WI38 (cell line): ENCODE measurements around the gene SIRT7.

Experiments
- H3K4me3 ChIP-seq: 2 replicates; pipeline ENCODE4 v1.5.1; 2011; ENCODE audit warnings: low read depth, mild to moderate bottlenecking, control low read depth, low read length
- CTCF ChIP-seq: IDR thresholded peaks from 2 replicates; pipeline ENCODE4 v1.5.1; 2012; ENCODE audit warnings: low read depth, mild to moderate bottlenecking, control low read depth, low read length

The SIRT7 gene

GRCh38 chr17:81951785-81952684 is 34.1 kb upstream of the SIRT7 start:
- no peak for TF ChIP-seq CTCF
- no peak overlapping the region for H3K4me3 ChIP-seq

- no peak overlapping the region for H3K4me3 ChIP-seq
- TF ChIP-seq CTCF: no peak
Observed at GRCh38 chr17:81950501-81950900, 32.5 kb upstream of the SIRT7 start.

- H3K4me3 ChIP-seq: no peak overlapping the region
- TF ChIP-seq CTCF: no peak
Observed at GRCh38 chr17:81948635-81949378, 30.8 kb upstream of the SIRT7 start.

GRCh38 chr17:81947189-81947588 is 29.2 kb upstream of the SIRT7 start, which contains the start of gene MYADML2:
MYADML2 (minus strand) TSS chr17:81947233; CDS start chr17:81941741, 5,492 bp downstream.
- no peak within 1 kb of the TSS for H3K4me3 ChIP-seq
- TF ChIP-seq CTCF: no peak

- no peak overlapping the region for H3K4me3 ChIP-seq
- TF ChIP-seq CTCF: no peak
Observed at GRCh38 chr17:81944858-81945257, 26.9 kb upstream of the SIRT7 start.

GRCh38 chr17:81942167-81942553 is 24.2 kb upstream of the SIRT7 start:
- TF ChIP-seq CTCF: no peak
- no peak overlapping the region for H3K4me3 ChIP-seq
